AG08395 (cell line): ENCODE measurements around the gene SFTPA2.
"Not testable (repeated sequence)": the region's sequence is repeated elsewhere in the genome, so short reads cannot be mapped to it uniquely, and the experiment has no call there.

ENCODE experiments used
- DNase-seq: peaks from one replicate; pipeline ENCODE4 v3.0.0; 2012; ENCODE audit warnings: mixed read lengths, low spot score

Gene SFTPA2

DNA sequence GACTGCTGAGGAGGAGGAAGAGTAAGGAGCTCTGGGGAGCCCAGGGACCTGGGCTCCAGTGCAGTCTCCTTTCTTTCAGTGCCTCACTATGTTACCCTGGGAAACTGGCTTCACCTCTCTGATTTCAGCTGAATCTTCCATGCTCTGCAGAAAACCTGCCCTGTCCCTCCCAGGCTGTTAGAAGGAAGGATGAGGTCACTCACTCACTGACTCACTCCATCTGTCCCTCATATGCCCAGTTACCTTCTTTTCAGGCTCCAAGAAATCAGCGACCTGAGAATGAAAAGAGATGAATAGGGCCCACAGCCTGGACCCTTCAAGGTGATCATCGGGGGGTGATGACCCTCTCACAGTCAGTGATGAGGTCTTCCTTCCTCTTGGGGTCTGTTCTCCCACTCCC lies 481 bp downstream of the SFTPA2 start:
- peak; percentile 53 for DNase-seq

DNA sequence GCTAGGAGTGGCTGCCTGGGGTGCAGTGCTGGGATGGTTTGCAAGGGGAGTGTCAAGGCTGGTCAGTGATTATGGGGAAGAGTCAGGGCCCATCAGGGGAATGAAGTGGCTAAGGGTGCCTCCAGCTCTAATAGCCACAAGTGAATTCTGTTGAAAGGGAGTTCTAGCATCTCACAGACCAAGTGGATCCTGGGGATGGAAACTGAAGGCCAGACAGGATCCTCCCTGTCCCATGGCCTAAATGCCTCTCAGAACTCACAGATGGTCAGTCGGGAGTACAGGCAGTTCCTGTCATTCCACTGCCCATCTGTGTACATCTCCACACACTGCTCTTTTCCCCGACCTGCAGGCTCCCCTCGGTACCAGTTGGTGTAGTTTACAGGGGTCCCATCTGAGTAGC lies 3.2 kb downstream of the SFTPA2 start:
- DNase-seq = not testable (repeated sequence)

DNA sequence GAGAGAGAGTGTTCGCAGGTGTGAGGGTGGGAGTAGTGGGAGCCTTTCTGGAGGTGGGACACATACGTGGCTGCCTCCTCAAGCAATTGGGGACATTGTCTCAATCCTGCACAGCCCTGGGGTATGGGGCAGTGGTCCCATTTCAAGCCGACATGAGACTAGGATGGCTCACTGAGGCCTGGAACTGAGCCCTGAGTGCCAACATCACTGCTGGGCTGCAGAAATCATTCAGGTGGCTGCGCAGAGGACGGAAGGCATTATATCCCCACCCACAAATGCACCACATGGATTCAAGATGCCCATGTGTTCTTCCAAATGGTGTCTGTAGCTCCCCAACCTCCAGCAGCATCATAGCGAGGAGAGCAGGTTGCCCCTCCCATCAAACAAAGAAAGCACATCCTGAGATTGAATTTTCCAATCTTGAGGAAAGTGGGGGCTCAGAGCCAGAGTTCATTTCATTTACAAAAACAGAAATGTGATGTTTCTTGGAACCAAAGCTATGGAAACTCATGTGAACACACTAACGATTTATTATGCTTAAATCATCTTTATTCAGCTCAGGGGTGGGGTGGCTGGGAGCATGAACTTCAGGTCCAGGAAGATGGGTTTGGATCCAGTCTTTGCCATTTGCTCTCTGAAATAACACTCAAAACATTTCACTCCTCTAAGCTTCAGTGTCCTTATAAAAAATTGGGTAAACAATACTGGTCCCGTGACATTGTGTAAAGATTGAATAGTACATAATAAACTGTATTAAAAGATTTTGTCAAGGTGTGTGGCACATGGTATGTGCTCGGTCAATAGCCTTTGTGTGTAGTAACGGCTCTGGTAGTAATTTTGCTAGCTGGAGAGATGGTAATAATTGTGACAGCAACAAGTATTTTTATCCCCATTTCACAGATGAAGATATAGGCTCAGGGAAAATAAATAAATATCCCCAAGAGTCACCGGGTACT lies 4.6 kb downstream of the SFTPA2 start:
- DNase-seq = no peak

DNA sequence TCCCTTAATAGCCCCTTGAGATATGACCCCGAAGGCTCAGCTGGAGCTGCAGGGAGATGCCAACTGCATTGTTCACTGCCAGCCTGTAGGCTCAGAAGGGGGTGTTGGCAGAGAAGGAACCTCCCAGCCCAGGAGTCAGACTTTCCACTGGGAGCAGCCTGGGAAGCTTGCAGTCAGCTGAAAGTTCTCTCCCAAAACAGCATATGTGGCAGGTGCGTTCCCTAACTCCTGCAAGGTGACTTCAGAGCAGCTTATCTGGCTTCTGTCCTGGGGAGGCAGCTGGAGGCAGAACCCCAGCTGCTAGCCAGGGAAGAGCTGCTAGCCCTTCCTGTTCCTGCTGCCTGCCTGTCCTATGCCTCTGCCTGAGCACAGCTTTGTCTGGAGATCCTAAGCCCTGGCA lies 8.1 kb downstream of the SFTPA2 start:
- DNase-seq = no peak

DNA sequence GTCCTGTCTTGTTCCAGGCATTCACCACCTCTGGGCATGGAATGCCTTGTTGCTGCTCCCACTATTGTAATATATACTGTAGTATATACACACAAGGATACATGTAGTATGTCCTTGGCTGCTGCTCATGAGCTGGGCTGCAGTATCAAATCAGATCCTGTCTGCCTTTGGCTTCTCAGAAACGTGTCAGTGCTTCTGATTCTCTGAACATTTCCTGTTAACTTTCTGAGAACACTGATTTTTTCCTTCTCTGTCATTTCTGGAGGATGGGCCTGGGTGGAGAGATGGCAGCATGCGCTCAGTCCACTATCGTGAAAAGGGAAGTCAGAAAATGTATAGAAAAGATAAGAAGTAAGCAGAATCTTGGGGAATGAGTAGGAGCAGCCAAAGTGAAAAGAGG lies 12.2 kb downstream of the SFTPA2 start:
- DNase-seq = no peak

DNA sequence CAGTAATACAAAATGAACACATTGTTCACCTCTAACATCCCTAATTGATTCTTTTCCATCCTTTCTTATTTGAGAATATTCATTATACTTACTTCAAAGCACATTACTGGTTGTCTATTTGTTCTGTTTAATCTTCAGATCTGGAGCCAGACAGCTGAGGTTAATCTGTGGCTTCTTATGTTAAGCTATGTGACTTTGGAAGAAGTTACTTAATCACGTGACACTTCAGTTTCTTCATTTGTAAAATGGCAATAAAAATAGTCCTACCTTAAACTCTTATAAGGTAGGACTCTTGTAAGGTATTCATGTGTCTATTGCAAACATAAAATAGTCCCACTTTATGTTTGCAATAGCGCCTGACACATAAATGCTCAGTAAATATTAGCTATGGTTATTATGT lies 13.1 kb downstream of the SFTPA2 start:
- DNase-seq = not testable (repeated sequence)

DNA sequence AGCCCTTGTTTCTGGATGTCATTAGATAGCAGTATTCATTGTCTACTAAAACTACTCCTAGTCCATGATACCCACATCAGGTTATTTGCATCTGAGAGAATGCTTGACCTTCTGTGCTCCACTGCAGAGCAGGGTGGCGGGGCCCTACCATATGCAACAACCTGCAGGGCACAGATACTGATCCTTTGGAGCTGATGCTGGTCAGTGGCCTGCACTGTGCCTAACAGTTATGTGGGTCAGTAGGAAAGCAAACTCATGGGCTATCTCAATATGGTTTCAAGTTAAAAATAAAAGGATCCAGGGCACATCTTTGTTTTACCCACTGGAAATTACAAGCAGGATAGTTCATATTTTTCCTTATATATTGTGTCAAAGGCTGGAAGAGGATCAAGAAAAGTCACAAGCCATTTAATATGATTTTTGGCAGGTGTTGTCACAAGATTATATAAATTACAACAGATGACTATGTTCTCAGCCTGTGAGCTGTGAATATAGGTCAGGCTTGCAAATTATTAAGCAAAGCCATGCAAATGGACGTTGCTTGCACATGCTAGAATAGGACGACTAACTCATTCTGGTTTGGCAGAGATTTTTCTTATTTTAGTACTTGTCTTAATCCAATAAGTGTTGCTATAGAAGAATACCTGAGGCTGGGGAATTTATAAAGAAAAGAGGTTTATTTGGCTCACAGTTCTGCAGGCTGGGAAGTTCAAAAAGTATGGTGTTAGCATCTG lies 15.1 kb downstream of the SFTPA2 start:
- DNase-seq = not testable (repeated sequence)

DNA sequence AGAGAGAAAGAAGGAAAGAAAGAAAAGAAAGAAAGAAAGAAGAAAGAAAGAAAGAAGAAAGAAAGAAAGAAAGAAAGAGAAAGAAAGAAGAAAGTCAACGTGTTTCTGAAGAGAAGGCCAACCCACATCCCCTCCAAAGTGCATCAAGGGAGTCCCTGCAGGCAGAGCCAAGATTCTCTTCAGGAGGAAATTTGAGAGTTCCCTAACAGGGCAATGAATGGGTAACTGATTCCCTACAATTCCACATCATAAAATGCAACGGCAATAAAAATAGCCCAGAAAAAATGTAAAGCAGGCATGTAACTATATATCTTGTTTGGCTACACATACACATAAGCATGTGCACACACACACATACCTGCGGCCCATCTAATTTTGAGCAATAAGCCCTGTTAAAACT lies 15.8 kb downstream of the SFTPA2 start:
- DNase-seq = not testable (repeated sequence)

DNA sequence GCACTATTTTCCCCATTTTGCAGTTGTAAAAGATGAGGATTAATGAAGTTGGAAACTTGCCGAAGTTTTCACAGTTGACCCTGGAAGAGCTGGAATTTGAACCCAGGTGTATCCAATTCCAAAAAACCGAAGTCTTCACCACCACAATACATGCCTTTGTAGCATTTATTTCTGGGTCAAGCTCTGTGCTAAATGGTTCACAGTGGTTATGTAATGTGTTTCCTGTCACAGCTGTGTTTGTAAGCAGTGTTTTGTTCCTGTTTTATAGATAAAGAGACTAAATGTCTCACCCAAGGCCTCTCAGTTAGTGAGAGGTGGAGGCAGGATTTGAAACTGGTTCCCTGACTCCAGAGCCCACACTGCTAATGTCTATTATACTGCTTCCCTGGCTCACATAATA lies 17.6 kb downstream of the SFTPA2 start:
- no peak for DNase-seq

DNA sequence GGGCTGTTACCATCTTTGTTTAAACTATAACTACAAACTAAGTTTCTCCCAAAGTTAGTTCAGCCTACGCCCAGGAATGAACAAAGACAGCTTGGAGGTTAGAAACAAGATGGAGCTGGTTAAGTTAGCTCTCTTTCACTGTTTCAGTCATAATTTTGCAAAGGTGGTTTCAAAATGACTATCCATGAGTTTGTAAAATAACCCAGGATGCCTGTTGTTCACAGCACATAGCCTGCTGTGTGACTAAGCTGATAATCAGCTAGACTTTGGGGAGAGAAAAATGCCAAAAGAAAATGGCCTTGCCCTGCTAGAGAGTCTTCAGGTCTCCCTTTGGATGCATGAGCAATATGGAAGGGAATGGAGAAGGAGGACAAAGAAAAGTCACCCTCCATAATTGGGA lies 19.3 kb downstream of the SFTPA2 start:
- not testable (repeated sequence) for DNase-seq

DNA sequence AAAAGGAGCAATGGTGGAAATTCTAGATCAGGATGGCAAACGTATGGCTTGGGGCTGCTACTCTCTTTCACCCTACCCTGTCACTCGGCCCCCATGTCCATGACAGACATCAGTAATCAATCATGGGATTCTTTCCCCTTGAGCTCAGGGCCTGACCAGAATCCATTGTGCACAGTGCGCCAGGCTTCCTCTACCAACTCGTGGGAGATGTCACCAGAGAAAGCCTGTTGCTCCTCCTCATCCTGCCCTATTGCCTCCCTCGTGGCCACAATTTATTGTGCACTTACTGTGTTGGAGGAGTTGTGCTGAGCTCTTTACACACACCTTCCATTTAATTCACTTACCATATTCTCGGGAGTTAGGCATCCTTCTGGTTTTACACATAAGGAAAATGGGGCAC lies 21.9 kb downstream of the SFTPA2 start:
- DNase-seq = not testable (repeated sequence)

DNA sequence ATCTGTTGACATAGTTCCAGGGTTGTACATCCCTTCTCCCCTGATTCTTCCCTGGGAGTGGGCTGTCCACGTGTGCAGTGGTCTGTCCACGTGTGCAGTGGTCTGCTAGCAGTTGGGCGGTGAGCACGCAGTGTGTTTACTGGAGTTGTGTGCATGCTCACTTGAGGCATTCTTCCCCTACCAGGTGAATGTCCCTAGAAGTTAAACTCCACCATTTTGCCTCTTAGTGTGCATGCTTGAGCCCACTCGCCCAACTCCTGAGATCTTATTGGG lies 26.4 kb downstream of the SFTPA2 start:
- DNase-seq = not testable (repeated sequence)

DNA sequence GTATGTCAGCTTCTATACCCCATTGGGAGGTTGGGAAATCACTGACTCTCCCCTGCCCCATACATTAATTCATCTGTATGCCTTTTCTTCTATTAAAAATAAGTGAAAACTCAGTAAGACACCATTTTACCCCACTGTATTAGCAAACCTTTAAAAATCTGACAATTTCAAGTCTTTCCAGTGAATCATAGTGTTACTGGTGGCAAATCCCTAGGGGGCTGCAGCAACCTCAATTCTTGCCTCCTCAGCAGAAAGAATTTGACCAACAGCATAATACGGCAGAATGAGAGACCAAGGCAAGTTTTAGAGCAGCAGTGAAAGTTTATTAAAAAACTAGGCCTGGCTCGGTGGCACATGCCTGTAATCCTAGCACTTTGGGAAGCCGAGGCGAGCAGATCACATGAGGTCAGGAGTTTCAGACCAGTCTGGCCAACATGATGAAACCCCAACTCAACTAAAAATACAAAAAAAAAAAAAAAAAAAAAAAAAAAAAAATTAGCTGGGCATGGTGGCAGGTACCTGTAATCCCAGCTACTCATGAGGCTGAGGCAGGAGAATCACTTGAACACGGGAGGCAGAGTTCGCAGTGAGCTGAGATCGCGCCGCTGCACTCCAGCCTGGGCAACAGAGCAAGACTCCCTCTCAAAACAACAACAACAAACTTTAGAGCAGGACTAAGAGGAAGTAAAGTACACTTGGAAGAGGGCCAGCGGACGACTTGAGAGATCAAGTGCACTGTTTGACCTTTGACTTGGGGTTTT lies 26.9 kb downstream of the SFTPA2 start:
- not testable (repeated sequence) for DNase-seq

DNA sequence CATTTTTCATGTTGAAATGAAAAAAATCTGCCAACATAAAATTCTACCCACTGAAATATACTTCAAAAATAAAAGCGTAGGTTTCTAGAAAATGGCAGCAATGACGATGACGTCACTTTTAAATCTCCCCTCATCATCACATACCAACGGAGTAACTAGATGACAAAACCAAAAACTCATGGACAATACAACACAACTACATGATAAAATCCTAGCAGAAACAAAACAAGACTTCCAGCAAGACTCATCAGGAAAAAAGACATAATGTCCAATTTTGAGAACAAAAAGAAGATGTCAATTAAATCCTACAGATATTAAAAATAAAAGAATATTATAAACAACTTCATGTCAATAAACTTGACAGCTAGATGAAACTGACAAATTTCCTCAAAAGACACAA lies 31.9 kb downstream of the SFTPA2 start:
- not testable (repeated sequence) for DNase-seq

DNA sequence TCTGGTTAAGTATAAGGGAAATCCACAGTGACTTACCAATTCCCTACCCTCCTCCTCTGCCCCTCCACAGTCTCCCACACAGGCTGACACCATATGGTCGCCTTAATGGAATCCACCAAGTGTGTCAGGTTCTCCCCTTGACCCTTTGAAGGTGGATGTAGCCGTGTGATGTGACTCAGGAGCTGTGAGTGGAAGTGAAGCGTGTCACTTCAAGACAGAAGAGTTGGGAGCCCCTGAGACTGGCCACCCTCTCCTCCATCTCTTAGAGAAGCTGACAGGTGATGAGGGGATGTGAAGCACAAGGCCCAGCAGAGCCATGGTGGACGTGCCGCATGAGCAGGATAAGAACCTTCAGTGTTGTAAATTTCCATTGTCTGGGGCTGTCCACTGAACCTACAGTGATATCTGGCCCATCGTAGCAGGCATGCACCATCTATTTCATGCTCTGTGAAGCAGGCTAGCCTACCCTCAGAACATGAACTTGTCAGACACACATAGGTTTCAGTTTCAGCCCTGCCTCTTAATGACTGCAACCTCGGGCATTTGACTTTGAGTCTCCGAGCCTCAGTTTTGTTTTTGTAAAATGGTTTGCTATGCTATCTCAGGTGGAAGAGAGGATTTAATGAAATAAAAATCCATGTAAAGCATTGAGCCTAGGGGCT lies 35.0 kb downstream of the SFTPA2 start:
- DNase-seq = not testable (repeated sequence)

DNA sequence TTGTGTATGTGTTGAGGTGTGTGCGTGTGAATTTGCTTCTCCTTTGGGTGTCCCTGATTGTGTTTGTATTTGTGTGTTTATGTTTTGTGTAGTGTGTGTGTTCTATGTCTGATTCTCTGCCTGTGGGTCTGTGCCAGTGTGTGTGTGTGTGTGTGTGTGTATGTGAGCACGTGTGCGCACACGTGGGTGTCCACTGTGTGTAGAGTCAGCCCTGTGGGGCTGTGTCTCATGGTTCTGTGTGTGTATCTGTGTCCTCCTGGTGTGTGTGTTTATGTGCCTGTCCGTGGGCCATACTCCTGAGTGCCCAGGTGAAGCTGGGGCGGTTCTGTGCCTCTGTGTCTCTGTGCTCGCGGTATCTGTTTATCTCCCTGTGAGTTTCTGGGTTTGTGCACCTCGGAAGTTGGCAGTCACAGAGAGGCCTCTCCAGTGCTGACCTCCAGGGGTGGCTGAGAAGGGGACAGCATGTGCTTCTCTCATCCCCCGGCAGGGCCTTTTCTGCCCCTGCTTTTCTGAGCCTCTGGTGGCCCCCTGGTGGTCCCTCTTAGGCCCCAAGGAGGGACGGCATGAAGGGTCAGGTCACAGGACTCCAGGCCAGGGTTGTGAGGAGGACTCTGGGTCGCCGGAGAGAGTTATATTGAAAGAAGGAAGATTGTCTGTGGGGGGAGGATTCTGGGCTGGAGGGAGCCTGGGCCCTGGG lies 36.9 kb downstream of the SFTPA2 start:
- not testable (repeated sequence) for DNase-seq

DNA sequence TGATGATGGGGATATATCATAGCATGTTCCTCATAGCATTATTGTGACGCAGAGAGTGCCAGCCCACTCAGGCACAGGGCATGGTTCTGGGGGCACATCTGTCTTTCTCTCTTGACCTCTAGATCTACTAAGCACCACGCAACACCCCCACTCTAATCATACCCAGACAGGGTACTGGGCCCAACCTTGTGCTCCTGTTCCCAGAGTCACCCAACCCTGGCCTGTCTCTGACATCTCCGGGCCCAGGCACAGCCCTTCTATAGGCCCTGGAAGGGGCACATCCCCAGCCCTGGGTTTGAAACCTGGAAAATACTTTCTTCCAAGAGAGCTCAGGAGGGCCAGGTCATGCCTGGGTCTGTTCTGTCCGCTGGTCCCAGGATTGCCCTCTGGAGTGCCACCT lies 37.7 kb downstream of the SFTPA2 start:
- DNase-seq = not testable (repeated sequence)

DNA sequence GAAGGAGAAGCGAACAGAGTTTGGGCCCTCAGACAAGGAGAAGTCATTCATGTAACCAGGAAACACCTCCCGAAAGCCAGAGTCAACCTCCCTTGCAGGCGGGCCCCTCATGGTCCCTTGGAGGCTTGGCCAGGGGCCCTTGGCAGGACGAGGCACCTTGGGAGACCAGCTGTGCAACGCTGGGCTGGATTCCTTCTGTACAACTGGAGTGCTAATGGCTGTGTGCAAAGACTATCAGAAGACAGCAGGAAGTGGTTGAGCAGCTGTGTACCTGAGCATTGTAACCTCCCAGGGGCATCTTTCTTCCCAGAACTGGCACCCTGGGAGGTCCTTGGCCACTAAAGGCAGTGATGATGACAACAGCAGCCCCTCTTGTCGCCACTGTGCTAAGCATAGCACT lies 38.5 kb downstream of the SFTPA2 start:
- not testable (repeated sequence) for DNase-seq

DNA sequence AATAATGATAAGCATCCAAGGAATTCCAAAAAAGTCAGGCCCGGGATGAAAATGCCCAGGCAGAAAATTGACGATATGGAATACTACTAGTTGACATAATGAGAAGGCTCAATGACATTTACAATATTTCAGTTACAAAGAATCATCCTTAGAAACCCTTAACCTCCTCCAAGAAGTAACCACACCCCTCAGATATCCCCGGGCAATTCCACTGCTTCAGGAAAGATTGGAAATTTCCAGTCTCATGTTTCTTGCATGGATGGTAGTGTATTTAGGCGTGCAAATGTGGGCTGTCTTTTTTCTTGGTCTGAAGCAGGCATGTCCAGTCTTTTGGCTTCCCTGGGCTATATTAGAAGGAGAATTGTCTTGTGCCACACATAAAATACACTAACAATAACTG lies 42.6 kb downstream of the SFTPA2 start:
- not testable (repeated sequence) for DNase-seq

DNA sequence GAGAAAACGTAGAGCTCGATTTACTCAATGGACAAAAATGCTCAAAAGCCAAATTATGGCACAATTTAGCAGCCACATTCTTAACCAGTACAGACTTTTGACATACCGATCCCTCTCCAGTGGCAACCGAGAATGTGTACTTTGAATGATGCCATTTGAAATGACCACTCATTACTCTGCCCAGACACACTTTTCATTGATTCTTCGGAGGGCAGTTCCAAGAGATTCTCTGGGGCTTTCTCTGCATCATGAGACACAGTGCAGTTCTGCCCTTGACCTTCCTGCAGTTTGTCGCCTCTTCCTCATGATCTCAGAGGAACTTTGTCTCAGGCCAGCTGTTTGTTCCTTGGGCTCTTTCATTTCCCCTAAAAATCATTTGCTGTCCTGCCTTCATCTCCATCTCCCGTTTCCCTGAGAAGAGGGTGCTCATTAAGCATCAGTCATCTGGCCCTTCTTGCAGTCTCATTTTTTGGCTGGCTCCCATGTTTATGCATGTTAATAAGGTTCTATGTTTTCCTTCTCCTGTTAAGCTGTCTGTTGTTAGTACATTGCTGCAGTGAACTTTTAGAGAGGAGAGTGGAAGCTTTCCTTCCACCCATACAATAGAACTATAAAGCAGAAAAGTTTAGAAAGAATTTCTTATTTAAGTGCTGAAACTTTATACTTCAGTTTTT lies 43.5 kb downstream of the SFTPA2 start:
- DNase-seq = not testable (repeated sequence)
